ENCODE data around the gene IQCM.

DNA sequence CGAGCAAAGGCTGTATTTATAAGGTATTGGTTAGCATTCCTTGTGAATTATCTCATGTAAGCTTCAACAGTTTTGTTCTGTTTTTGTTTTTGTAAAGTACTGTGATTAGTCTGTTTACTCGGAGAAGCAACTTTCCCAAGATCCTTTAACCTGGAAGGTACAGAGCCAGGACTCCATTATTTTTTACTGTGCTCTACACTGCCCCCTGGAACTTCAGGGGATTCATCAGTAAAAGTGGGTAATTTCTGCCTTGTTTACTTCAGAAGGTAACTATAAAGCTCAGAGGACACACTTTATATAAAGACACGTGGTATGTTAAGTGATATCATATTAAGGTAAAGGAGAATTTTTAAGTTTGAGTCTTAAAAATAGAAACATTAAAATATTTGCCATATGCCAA is 124.9 kb downstream of the IQCM start:
- TF ChIP-seq, protein P1, sequence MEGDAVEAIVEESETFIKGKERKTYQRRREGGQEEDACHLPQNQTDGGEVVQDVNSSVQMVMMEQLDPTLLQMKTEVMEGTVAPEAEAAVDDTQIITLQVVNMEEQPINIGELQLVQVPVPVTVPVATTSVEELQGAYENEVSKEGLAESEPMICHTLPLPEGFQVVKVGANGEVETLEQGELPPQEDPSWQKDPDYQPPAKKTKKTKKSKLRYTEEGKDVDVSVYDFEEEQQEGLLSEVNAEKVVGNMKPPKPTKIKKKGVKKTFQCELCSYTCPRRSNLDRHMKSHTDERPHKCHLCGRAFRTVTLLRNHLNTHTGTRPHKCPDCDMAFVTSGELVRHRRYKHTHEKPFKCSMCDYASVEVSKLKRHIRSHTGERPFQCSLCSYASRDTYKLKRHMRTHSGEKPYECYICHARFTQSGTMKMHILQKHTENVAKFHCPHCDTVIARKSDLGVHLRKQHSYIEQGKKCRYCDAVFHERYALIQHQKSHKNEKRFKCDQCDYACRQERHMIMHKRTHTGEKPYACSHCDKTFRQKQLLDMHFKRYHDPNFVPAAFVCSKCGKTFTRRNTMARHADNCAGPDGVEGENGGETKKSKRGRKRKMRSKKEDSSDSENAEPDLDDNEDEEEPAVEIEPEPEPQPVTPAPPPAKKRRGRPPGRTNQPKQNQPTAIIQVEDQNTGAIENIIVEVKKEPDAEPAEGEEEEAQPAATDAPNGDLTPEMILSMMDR (IDR thresholded peaks at IDR 0.05; ENCODE audit: insufficient read depth, low read length): no peak
- TF ChIP-seq POLR2AphosphoS5 (IDR thresholded peaks at IDR 0.05; ENCODE audit: low read depth): no peak
- no peak for TF ChIP-seq GABPA (IDR thresholded peaks at IDR 0.05; ENCODE audit: low read depth)
- TF ChIP-seq, protein P2, sequence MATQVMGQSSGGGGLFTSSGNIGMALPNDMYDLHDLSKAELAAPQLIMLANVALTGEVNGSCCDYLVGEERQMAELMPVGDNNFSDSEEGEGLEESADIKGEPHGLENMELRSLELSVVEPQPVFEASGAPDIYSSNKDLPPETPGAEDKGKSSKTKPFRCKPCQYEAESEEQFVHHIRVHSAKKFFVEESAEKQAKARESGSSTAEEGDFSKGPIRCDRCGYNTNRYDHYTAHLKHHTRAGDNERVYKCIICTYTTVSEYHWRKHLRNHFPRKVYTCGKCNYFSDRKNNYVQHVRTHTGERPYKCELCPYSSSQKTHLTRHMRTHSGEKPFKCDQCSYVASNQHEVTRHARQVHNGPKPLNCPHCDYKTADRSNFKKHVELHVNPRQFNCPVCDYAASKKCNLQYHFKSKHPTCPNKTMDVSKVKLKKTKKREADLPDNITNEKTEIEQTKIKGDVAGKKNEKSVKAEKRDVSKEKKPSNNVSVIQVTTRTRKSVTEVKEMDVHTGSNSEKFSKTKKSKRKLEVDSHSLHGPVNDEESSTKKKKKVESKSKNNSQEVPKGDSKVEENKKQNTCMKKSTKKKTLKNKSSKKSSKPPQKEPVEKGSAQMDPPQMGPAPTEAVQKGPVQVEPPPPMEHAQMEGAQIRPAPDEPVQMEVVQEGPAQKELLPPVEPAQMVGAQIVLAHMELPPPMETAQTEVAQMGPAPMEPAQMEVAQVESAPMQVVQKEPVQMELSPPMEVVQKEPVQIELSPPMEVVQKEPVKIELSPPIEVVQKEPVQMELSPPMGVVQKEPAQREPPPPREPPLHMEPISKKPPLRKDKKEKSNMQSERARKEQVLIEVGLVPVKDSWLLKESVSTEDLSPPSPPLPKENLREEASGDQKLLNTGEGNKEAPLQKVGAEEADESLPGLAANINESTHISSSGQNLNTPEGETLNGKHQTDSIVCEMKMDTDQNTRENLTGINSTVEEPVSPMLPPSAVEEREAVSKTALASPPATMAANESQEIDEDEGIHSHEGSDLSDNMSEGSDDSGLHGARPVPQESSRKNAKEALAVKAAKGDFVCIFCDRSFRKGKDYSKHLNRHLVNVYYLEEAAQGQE (IDR thresholded peaks at IDR 0.05; ENCODE audit: insufficient replicate concordance, low read depth): no peak

Measured in HL-60 (cell line).